Measurements from ENCODE around the gene CEP131.

Gene CEP131

GRCh38 chr17:81210466-81210865 is 12.3 kb downstream of the CEP131 start:
- no peak overlapping the region for H3K4me3 ChIP-seq (ENCODE audit: low read length)
- no peaks in the 10 kb centered on the region for H4K20me1 ChIP-seq (ENCODE audit: insufficient read depth, low read length)
- H3K4me1 ChIP-seq (ENCODE audit: low read length) = no peaks in the 10 kb centered on the region
- H3K36me3 ChIP-seq (replicated peaks; ENCODE audit: insufficient read depth, low read length) = no peaks in the 10 kb centered on the region
- TF ChIP-seq EZH2phosphoT487 (IDR thresholded peaks at IDR 0.05; ENCODE audit: low read length) (no peak), CTCF (IDR thresholded peaks at IDR 0.05; ENCODE audit: low read length) (no peak), EZH2 (optimal IDR thresholded peaks at IDR 0.05; ENCODE audit: low read depth, low read length) (no peak)
- H3K9ac ChIP-seq (ENCODE audit: low read length) = no peak overlapping the region
- no peak overlapping the region for H2AFZ ChIP-seq (ENCODE audit: low read length)
- H3F3A ChIP-seq (ENCODE audit: insufficient read depth, low read length) = no peaks in the 10 kb centered on the region
- H3K27me3 ChIP-seq (replicated peaks; ENCODE audit: insufficient read depth, low read length) = no peaks in the 10 kb centered on the region
- H3K27ac ChIP-seq (ENCODE audit: low read length) = no peak overlapping the region
- H3K4me2 ChIP-seq (ENCODE audit: low read depth, low read length) = no peak overlapping the region
- no peaks in the 10 kb centered on the region for H3K9me2 ChIP-seq (replicated peaks; ENCODE audit: insufficient read depth, low read length)
- H3K79me2 ChIP-seq (ENCODE audit: low read length) = no peaks in the 10 kb centered on the region
- H3K9me3 ChIP-seq (replicated peaks; ENCODE audit: insufficient read depth, low read length) = no peaks in the 10 kb centered on the region
- no peak for DNase-seq

GRCh38 chr17:81209141-81209540 is 13.6 kb downstream of the CEP131 start:
- H3K4me3 ChIP-seq (ENCODE audit: low read length) = no peak overlapping the region
- H3K9me2 ChIP-seq (replicated peaks; ENCODE audit: insufficient read depth, low read length) = no peaks in the 10 kb centered on the region
- H4K20me1 ChIP-seq (ENCODE audit: insufficient read depth, low read length) = no peaks in the 10 kb centered on the region
- no peak overlapping the region for H3K4me2 ChIP-seq (ENCODE audit: low read depth, low read length)
- no peaks in the 10 kb centered on the region for H3K27me3 ChIP-seq (replicated peaks; ENCODE audit: insufficient read depth, low read length)
- TF ChIP-seq CTCF (IDR thresholded peaks at IDR 0.05; ENCODE audit: low read length) = no peak
- TF ChIP-seq EZH2 (optimal IDR thresholded peaks at IDR 0.05; ENCODE audit: low read depth, low read length) = no peak
- no peak for TF ChIP-seq EZH2phosphoT487 (IDR thresholded peaks at IDR 0.05; ENCODE audit: low read length)
- H3F3A ChIP-seq (ENCODE audit: insufficient read depth, low read length) = no peaks in the 10 kb centered on the region
- DNase-seq = no peak
- H3K79me2 ChIP-seq (ENCODE audit: low read length) = no peaks in the 10 kb centered on the region
- no peak overlapping the region for H3K27ac ChIP-seq (ENCODE audit: low read length)
- H2AFZ ChIP-seq (ENCODE audit: low read length) = no peak overlapping the region
- no peaks in the 10 kb centered on the region for H3K9me3 ChIP-seq (replicated peaks; ENCODE audit: insufficient read depth, low read length)
- H3K36me3 ChIP-seq (replicated peaks; ENCODE audit: insufficient read depth, low read length) = no peaks in the 10 kb centered on the region
- no peak overlapping the region for H3K9ac ChIP-seq (ENCODE audit: low read length)
- H3K4me1 ChIP-seq (ENCODE audit: low read length) = no peaks in the 10 kb centered on the region

GRCh38 chr17:81208651-81209050 is 14.1 kb downstream of the CEP131 start:
- Histone ChIP-seq H3K4me3 (ENCODE audit: low read length) (no peak overlapping the region), H3K79me2 (ENCODE audit: low read length) (no peaks in the 10 kb centered on the region), H3K27ac (ENCODE audit: low read length) (no peak overlapping the region), H3K9me3 (replicated peaks; ENCODE audit: insufficient read depth, low read length) (no peaks in the 10 kb centered on the region), H2AFZ (ENCODE audit: low read length) (no peak overlapping the region), H3K27me3 (replicated peaks; ENCODE audit: insufficient read depth, low read length) (no peaks in the 10 kb centered on the region), H4K20me1 (ENCODE audit: insufficient read depth, low read length) (no peaks in the 10 kb centered on the region), H3K36me3 (replicated peaks; ENCODE audit: insufficient read depth, low read length) (no peaks in the 10 kb centered on the region), H3K4me1 (ENCODE audit: low read length) (no peaks in the 10 kb centered on the region), H3K9me2 (replicated peaks; ENCODE audit: insufficient read depth, low read length) (no peaks in the 10 kb centered on the region), H3K9ac (ENCODE audit: low read length) (no peak overlapping the region), H3K4me2 (ENCODE audit: low read depth, low read length) (no peak overlapping the region), H3F3A (ENCODE audit: insufficient read depth, low read length) (no peaks in the 10 kb centered on the region)
- no peak for DNase-seq
- no peak for TF ChIP-seq EZH2phosphoT487 (IDR thresholded peaks at IDR 0.05; ENCODE audit: low read length)
- no peak for TF ChIP-seq CTCF (IDR thresholded peaks at IDR 0.05; ENCODE audit: low read length)
- TF ChIP-seq EZH2 (optimal IDR thresholded peaks at IDR 0.05; ENCODE audit: low read depth, low read length) = no peak
